ENCODE results near the gene KIRREL3. TPM values are rescaled to one million over a fixed set of nuclear protein-coding genes. Genes with fewer than 3 reads are reported as not detected.
A peak's percentile ranks its signal among the peaks of the same experiment; 100 is the strongest.

The KIRREL3 gene
- total RNA-seq, 1 experiment from 2014 or later, result 0.06 TPM

DNA sequence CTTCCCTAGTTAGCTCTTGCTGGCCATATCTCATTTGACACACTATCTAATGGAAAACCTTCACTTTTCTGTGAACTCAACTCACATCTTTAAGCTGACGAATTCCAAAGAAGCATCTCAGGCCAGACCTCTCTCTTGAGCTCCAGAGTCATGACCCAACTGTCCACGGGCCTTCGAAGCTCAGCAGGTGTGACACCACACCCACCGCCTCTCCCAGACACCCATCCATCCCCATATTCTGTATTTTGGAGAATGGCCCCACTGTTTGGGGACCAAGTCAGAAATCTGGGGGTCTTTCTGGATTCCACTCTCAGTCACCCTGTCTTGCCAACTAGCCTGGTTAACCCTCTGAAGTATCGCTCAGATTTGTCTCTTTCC is 519.3 kb downstream of the KIRREL3 start:
- Histone ChIP-seq H3K4me3 (no peak overlapping the region), H3K36me3 (no peaks in the 10 kb centered on the region), H3K27me3 (no peaks in the 10 kb centered on the region), H3K27ac (no peak overlapping the region), H3K9me3 (replicated peaks) (no peaks in the 10 kb centered on the region), H3K4me1 (peaks cover 23% of the 10 kb centered on the region)
- no peak for DNase-seq

DNA sequence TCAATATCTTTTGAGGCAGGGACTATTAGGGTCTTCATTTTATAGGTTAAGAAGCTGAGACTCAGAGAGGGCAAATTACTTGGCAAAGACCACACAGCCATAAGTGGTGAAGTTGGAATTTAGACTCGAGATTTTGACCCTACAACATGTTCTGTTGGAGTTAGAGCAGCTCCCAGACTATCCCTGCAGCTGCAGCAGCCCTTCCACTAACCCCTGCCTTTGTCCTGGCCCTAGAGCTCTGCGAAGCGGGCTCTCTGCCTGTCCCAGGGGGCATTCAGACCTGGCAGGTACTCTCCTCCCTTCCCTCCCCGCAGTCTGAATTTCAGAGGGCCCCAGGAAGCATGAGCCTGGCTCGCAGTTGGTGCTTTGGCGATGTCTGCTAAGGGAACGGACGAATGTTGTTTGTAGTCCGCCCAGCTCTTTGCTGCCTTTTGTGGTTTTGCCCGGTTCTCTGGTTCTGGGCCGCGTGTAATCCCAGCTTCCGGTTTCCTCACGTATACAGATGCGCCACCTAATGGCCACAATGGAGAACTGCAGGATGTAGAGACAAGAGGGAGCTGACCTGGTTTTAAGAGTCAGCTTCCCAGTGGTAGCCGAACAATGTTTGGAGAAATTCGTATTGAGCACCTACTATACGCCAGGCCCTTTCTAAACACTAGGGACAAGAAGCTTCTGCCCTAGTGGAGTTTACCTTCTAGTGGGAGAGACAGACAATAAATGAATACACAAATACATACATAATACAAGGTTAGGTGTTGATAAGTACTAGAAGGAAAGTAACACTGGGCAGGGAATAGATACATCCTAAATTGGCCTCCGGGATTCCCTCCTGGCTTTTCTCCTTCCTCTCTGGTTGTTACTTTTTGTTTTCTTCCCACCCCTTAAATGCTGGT is 519.9 kb downstream of the KIRREL3 start:
- peak overlapping the region; percentile 51 for H3K4me3 ChIP-seq
- H3K27ac ChIP-seq, result peak overlapping the region; percentile 60

DNA sequence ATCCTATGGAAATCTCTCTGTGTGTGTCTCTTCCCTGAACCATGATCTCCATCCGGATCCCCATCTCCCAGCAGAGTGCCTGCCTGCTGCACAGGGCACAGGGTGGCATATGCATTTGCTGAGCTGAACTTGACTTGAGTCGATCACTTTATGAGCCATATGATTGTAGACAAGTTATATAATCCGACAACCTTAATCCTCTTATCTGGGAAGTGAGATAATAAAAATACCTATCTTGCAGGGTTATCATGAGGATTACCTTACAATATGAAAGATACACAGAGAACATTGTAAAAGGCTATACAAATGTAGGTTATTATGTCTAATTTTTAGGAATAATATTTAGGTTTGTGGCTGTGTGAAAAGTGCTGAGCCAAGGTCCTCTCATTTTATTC is 520.6 kb downstream of the KIRREL3 start:
- Histone ChIP-seq H3K27me3 (no peaks in the 10 kb centered on the region), H3K9me3 (replicated peaks) (no peaks in the 10 kb centered on the region), H3K36me3 (no peaks in the 10 kb centered on the region), H3K4me1 (peaks cover 18% of the 10 kb centered on the region), H3K27ac (no peak overlapping the region; the same call in 1 of the 2 replicates), H3K4me3 (no peak overlapping the region; the same call in 1 of the 2 replicates)
- no peak for DNase-seq

More for the DNA sequence above, 519.9 kb downstream of the KIRREL3 start:
- no peaks in the 10 kb centered on the region for H3K27me3 ChIP-seq
- H3K9me3 ChIP-seq (replicated peaks), result no peaks in the 10 kb centered on the region
- no peaks in the 10 kb centered on the region for H3K36me3 ChIP-seq
- peak; percentile 73 to 88 for DNase-seq
- peaks cover 22% of the 10 kb centered on the region for H3K4me1 ChIP-seq

DNA sequence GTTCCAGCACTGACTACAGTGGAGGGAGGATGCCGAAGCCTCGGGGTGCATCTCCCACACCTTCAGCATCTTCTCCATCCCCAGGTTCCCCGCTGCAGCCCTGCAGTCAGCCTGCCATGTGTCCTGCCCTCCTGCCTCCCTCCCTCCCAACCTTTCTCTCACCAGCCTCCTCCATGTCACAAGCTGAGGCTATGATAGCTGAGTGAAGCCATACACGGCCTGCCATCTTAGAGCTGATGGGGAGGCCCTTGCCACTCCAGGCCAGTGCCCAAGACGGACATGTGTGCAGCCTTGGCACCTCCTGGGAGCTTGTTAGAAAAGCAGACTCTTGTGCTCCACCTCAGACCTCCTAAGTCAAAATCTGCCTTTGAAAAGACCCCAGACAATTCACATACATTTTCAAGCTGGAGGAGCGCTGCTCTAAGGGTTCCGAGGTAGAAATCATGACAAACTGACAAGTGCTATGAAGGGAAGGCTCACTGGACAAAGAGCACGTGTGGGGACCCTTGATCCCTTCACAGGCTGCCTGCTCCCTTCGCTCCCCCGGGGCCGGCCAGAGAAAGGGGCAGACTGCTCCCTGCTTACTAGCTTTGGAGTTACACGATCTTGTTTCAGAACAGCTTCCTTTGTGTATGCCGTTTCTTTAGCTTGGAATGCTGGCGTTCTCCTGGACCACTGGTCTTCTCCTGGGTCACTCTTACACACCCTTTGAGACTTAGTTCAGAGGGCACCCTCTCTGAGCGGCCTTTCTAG is 521.2 kb downstream of the KIRREL3 start:
- H3K9me3 ChIP-seq (replicated peaks), result no peaks in the 10 kb centered on the region
- H3K27ac ChIP-seq, result no peak overlapping the region
- H3K4me3 ChIP-seq, result no peak overlapping the region
- no peaks in the 10 kb centered on the region for H3K36me3 ChIP-seq
- H3K4me1 ChIP-seq, result peaks cover 11% of the 10 kb centered on the region
- no peak for DNase-seq
- H3K27me3 ChIP-seq, result no peaks in the 10 kb centered on the region

DNA sequence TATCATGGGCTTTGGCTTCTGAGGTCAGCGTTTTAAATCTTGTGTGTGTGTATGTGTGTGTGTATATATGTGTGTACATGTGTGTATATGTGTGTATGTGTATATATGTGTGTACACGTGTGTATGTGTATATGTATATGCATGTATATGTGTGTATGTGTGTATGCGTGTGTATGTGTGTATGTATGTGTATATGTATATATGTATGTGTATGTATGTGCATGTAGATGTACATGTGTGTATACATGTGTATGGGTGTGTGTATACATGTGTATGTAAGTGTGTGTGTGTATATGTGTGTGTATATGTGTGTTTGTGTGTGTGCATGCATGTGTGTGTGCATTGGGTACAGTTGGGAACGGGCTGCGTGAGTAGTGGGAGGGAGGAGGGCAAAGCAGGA is 522.1 kb downstream of the KIRREL3 start:
- H3K4me3 ChIP-seq, result no peak overlapping the region
- no peak overlapping the region for H3K27ac ChIP-seq
- no peaks in the 10 kb centered on the region for H3K36me3 ChIP-seq
- no peaks in the 10 kb centered on the region for H3K9me3 ChIP-seq (replicated peaks)
- peaks cover 5% of the 10 kb centered on the region for H3K4me1 ChIP-seq
- no peak for DNase-seq
- H3K27me3 ChIP-seq, result no peaks in the 10 kb centered on the region

DNA sequence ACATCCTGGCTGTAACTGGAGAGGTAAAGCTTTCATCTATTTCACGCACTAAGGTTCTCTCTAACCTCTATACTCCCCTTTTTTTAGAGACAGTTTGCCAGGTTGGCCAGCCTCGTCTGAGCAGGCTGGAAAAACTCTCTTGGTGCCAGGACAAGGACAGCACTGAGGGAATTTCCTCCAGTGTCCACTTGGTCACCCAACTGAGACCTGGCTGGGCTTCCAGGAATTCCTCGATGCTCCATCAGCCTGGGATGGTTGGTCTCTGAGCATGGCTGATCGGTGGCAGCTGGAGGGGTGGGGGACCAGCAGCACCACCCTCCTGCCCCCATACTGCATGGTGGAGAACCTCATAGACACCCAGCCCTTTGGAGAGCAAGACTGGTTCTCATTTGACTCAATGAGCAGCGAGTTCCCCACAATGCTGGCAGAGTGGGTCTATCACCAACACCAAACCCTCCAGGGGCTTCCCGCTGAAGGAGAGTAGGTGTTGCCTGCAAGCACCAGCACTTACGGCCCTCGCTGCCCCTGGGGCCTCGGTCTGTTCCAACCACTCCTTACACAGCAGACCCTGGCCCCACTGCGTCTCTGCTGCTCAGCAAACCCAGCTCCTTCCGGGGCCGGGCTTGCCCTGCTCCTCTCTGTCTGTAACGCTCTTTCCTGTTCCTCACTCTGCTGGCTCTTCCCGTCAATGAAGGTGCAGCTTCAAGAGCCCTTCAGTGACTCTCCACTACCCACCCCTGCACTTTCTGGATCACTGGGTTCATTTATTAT is 522.9 kb downstream of the KIRREL3 start:
- Histone ChIP-seq H3K9me3 (replicated peaks) (no peaks in the 10 kb centered on the region), H3K4me3 (no peak overlapping the region), H3K27ac (no peak overlapping the region), H3K36me3 (no peaks in the 10 kb centered on the region), H3K4me1 (peaks cover 5% of the 10 kb centered on the region), H3K27me3 (no peaks in the 10 kb centered on the region)
- DNase-seq, result no peak

DNA sequence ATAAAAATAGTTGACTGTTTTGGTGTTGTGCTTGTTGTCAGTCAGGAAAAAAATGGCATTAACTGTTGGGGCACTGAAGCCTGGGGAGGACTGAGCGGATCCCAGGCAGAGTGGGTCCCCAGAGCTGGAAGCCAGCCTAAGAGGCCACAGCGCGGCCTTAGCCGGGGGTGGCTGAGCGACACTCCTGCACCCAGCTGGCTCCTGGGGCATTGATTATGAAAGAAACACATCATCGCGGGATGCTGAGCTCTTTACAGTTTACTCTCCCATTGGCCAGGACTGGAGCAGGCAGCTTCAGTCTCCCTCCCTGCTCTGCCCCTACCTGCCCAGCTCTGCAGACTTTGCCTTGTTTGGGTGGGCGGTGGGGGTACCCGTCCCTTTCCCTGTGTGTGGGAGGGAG is 523.6 kb downstream of the KIRREL3 start:
- no peak for DNase-seq
- Histone ChIP-seq H3K27ac (no peak overlapping the region), H3K36me3 (no peaks in the 10 kb centered on the region), H3K4me3 (no peak overlapping the region), H3K27me3 (no peaks in the 10 kb centered on the region), H3K9me3 (replicated peaks) (no peaks in the 10 kb centered on the region), H3K4me1 (peaks cover 5% of the 10 kb centered on the region)

DNA sequence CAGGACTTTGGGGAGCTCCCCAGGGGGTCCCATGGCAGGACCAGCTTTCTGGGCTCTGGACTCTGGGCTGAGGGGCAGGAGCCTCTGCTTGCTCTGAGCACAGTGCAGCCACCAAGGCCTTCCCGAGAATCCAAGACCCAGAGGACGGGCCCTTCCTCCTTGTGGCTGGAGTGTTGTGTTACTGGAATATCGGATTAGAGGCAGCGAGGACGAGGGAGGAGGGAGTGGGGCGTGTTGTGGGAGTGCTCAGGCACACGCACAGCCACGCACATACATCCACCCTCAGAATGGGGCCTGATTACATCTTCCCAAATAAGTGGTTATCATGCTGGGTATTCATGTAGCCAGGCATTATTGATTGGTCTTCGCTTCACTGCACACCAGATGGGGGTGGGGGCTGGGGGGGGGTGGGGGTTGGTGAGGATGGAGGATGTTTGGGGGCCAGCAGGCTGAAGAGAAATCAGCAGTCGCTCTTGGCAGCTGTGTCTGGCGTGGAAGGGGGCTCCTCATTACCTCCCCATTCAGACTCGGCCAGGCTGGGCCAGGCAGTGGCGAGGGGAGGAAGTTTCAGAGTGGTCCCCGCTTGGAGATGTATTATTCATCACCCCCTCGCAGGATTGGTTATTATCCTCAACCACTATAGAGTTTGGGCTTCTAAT is 524.2 kb downstream of the KIRREL3 start:
- Histone ChIP-seq H3K4me1 (peaks cover 5% of the 10 kb centered on the region), H3K27ac (no peak overlapping the region), H3K27me3 (no peaks in the 10 kb centered on the region), H3K36me3 (no peaks in the 10 kb centered on the region), H3K4me3 (no peak overlapping the region), H3K9me3 (replicated peaks) (no peaks in the 10 kb centered on the region)
- no peak for DNase-seq

DNA sequence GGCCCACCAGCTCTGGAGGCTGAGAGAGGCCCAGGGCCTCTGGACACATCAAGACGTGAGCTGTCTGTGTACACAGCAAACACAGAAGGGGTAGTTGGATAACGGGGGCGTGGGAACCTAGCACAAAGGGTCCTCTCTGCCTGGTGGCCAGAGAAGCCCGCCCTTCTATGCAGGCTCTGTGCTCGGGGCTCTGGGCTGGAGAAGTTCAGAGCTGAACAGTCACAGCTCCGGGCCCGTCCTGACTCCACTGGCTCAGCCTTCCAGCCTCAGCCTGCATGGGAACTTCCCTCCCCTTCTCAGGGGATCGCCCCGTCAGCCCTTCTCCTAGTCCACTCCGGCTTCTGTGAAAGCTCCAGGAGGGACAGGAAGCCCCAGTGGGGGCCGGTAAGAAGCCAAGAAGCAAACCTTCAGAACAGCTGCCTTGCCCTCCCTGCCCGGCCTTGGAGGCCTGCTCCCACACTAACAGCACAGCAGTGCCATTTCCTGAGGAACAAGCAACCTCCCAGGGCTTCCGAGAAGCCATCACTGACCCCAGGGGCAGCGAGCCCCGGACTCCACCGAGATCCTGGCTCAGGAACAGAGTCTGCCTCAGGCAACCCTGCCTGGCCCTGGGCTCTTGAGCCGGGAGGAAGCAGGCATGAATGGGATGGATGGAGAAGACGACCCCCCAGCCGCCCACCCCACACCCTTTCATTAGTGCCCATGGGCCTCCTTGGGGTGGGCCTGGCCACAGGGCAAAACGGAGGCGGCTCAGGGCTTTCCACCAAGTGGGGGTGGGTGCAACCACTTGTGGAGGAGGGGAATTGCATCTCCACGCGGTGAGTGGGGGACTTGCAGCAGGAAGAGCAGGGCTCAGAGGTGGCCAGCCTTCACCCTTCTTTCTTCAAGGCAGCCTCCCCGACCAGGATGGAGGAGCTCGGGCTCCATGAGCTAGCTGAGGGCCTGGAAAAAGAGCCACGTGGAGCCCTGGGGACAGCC is 525.3 kb downstream of the KIRREL3 start:
- Histone ChIP-seq H3K27ac (no peak overlapping the region), H3K9me3 (replicated peaks) (no peaks in the 10 kb centered on the region), H3K27me3 (no peaks in the 10 kb centered on the region), H3K4me3 (no peak overlapping the region), H3K4me1 (peaks cover 5% of the 10 kb centered on the region), H3K36me3 (no peaks in the 10 kb centered on the region)
- DNase-seq, result peak in 1 of 2 experiments; percentile 46

DNA sequence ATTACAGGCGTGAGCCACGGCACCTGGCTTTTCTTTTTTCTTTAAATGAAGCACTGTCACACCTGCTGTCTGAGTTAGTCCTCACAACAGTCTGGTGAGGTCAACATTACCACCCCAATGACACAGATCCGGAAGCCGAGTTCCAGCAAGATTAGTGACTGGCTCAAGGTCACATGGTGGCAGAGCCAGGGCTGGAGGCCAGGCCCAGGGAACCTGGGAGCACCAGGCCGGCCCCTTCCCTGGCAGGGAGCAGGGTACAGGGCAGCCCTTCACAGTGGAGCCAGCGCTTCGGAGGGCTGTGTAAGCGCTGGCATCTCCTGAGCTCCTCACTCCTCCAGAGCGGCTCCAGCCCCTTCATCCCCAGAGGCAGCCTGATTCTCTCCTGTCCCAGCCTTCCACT is 526.4 kb downstream of the KIRREL3 start:
- no peak overlapping the region for H3K27ac ChIP-seq
- H3K27me3 ChIP-seq, result no peaks in the 10 kb centered on the region
- H3K36me3 ChIP-seq, result no peaks in the 10 kb centered on the region
- H3K4me1 ChIP-seq, result no peaks in the 10 kb centered on the region
- peak in 1 of 2 experiments; percentile 41 for DNase-seq
- no peak overlapping the region for H3K4me3 ChIP-seq
- H3K9me3 ChIP-seq (replicated peaks), result no peaks in the 10 kb centered on the region

DNA sequence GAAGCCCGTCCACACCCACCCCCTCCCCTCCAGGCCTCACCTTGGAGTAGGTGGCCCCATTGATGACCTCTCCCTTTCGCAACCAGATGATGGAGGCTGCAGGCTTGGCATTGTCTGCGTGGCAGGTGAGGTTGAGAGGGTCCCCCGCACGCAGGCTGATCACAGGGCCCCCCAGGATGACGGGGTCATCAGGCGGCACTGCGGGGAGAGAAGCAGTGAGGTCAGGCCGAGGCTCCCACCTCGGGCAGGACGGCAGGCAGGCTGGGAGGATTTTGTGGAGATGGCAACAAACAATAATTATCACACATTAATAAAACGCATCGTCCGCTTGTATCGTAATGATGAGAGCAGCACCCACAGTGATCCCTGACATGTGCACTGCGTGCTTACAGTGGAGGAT is 527.3 kb downstream of the KIRREL3 start:
- no peaks in the 10 kb centered on the region for H3K9me3 ChIP-seq (replicated peaks)
- H3K36me3 ChIP-seq, result no peaks in the 10 kb centered on the region

DNA sequence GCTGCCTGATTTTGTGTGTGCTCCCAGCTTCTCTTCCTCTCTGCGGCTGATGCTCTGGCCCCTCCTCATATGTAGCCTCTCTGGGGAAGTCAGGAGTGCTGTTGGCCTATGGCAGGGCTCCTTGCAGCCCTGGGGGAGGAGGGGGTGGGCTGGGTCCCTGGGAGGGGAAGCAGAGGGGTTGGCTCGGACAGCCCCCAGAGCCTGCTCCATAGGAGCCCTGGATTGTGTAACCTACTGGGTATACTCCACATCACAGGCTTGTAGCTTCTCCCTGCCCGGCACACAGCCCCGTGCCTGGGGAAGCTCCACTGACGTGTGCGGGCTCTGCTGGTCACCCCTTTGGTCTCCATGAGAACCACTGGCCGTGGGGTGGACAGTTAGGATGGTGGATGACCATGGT is 531.3 kb downstream of the KIRREL3 start:
- no peak for DNase-seq
- Histone ChIP-seq H3K27me3 (no peaks in the 10 kb centered on the region), H3K4me1 (peaks cover 5% of the 10 kb centered on the region; the same call in 1 of the 2 replicates), H3K9me3 (replicated peaks) (no peaks in the 10 kb centered on the region), H3K27ac (no peak overlapping the region), H3K4me3 (no peak overlapping the region), H3K36me3 (no peaks in the 10 kb centered on the region)

More for the DNA sequence above, 527.3 kb downstream of the KIRREL3 start:
- H3K27me3 ChIP-seq, result no peaks in the 10 kb centered on the region
- no peaks in the 10 kb centered on the region for H3K4me1 ChIP-seq
- no peak overlapping the region for H3K4me3 ChIP-seq
- no peak overlapping the region for H3K27ac ChIP-seq
- no peak for DNase-seq

DNA sequence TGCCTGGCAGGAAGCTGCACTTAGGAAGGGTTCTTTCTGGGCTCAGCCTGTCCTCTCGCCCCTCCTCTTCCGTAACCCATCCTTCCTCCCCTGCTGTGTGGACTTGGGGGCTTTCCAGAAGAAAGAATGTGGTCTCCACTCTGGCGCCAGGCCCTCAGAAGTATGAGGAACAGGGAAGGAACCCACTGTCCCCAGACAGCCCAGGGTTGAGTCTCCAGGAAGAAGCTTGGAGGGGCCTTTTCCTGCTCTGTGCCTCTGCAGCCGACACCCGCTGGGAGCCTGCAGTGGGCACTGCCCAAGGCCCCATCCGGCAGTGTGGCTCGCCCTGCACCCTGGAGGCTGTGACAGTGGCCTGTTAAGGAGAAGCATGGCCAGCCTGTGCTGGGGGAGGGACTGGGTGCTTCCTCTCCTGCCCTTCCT is 532.5 kb downstream of the KIRREL3 start:
- H3K4me1 ChIP-seq, result peaks cover 5% of the 10 kb centered on the region; the same call in 1 of the 2 replicates
- no peaks in the 10 kb centered on the region for H3K27me3 ChIP-seq
- no peak overlapping the region for H3K27ac ChIP-seq
- no peak overlapping the region for H3K4me3 ChIP-seq
- H3K36me3 ChIP-seq, result no peaks in the 10 kb centered on the region
- DNase-seq, result no peak
- no peaks in the 10 kb centered on the region for H3K9me3 ChIP-seq (replicated peaks)
